BLaER1 treated with 17β-estradiol and CSF1 and Interleukin-3, amounts not matched to agents 10 nM and 100 nM (cell line): ENCODE data around the gene DCST2.

Experiments
- H3K27ac ChIP-seq, 11 experiments: shearing (Covaris generic); formaldehyde crosslinking; 2 replicates each; pipeline ENCODE4 v1.8.1; 2022
- H3K27me3 ChIP-seq, 11 experiments: shearing (Covaris generic); formaldehyde crosslinking; 2 replicates each; pipeline ENCODE4 v1.8.1; 2022
- H3K36me3 ChIP-seq, 11 experiments: shearing (Covaris generic); formaldehyde crosslinking; 2 replicates each; pipeline ENCODE4 v1.8.1; 2022
- H3K4me1 ChIP-seq, 10 experiments: shearing (Covaris generic); formaldehyde crosslinking; 2 replicates each; pipeline ENCODE4 v1.8.1; 2022
- H3K4me2 ChIP-seq, 11 experiments: shearing (Covaris generic); formaldehyde crosslinking; 2 replicates each; pipeline ENCODE4 v1.8.1; 2022
- H3K4me3 ChIP-seq, 10 experiments: shearing (Covaris generic); formaldehyde crosslinking; 2 replicates each; pipeline ENCODE4 v1.8.1; 2022
- H3K9ac ChIP-seq, 11 experiments: shearing (Covaris generic); formaldehyde crosslinking; 2 replicates each; pipeline ENCODE4 v1.8.1; 2022
- H3K9me3 ChIP-seq, 11 experiments: shearing (Covaris generic); formaldehyde crosslinking; replicated peaks in 1 of 11; 2 replicates each; pipeline ENCODE4 v1.8.1; 2022
- H4K20me1 ChIP-seq, 11 experiments: shearing (Covaris generic); formaldehyde crosslinking; 2 replicates each; pipeline ENCODE4 v1.8.1; 2022
- Cebpa-rat ChIP-seq, 11 experiments: shearing (Covaris generic); IDR thresholded peaks; 2 replicates each; pipeline ENCODE4 v1.8.1; 2022

DCST2 gene

GRCh38 chr1:155015527-155016230 lies 17.9 kb downstream of the DCST2 start:
- peaks cover 12 to 62% (median 18%) of the 10 kb centered on the region in 11 experiments; a peak in 17 of 22 replicates for H3K36me3 ChIP-seq
- H3K27ac ChIP-seq, result peak overlapping the region in 6 of 11 experiments; percentile 29 to 81 (median 74); a peak in 12 of 22 replicates
- TF ChIP-seq Cebpa-rat (IDR thresholded peaks at IDR 0.05), result no peak
- H3K4me1 ChIP-seq, result peaks cover 84 to 94% (median 91%) of the 10 kb centered on the region in 10 experiments
- peak overlapping the region; percentile 93 to 100 (median 98) for H3K4me2 ChIP-seq
- H3K9ac ChIP-seq, result peak overlapping the region in 7 of 11 experiments; percentile 8 to 77 (median 72); a peak in 8 of 22 replicates
- peaks cover 0 to 70% (median 11%) of the 10 kb centered on the region in 11 experiments; a peak in 11 of 22 replicates for H4K20me1 ChIP-seq
- H3K9me3 ChIP-seq, result no peaks in the 10 kb centered on the region
- peak overlapping the region in 2 of 10 experiments; percentile 48 to 62; a peak in 2 of 20 replicates for H3K4me3 ChIP-seq
- no peaks in the 10 kb centered on the region for H3K27me3 ChIP-seq

- Histone ChIP-seq H4K20me1 (peaks cover 0 to 68% (median 11%) of the 10 kb centered on the region in 11 experiments; a peak in 11 of 22 replicates), H3K4me1 (peaks cover 92 to 100% (median 98%) of the 10 kb centered on the region in 10 experiments), H3K36me3 (peaks cover 12 to 62% (median 18%) of the 10 kb centered on the region in 11 experiments; a peak in 17 of 22 replicates), H3K9me3 (no peaks in the 10 kb centered on the region), H3K4me3 (no peak overlapping the region), H3K4me2 (peak overlapping the region; percentile 93 to 100 (median 98); a peak in 21 of 22 replicates), H3K27ac (peak overlapping the region in 5 of 11 experiments; percentile 20 to 81 (median 77); a peak in 8 of 22 replicates), H3K9ac (peak overlapping the region in 4 of 11 experiments; percentile 32 to 53 (median 46); a peak in 4 of 22 replicates), H3K27me3 (no peaks in the 10 kb centered on the region)
- TF ChIP-seq Cebpa-rat (IDR thresholded peaks at IDR 0.05), result no peak
Observed at GRCh38 chr1:155014709-155015508, 18.7 kb downstream of the DCST2 start.

- H3K9me3 ChIP-seq, result no peaks in the 10 kb centered on the region
- peaks cover 96 to 100% (median 99%) of the 10 kb centered on the region in 10 experiments for H3K4me1 ChIP-seq
- H3K36me3 ChIP-seq, result peaks cover 12 to 49% (median 18%) of the 10 kb centered on the region in 11 experiments; a peak in 17 of 22 replicates
- H3K27ac ChIP-seq, result peak overlapping the region in 8 of 11 experiments; percentile 7 to 92 (median 74); a peak in 12 of 22 replicates
- peak overlapping the region; percentile 95 to 100 (median 98) for H3K4me2 ChIP-seq
- no peak for TF ChIP-seq Cebpa-rat (IDR thresholded peaks at IDR 0.05)
- H4K20me1 ChIP-seq, result peaks cover 0 to 55% (median 9%) of the 10 kb centered on the region in 11 experiments; a peak in 11 of 22 replicates
- no peaks in the 10 kb centered on the region for H3K27me3 ChIP-seq
- peak overlapping the region in 1 of 10 experiments; percentile 44; a peak in 2 of 20 replicates for H3K4me3 ChIP-seq
- peak overlapping the region in 9 of 11 experiments; percentile 4 to 97 (median 33); a peak in 11 of 22 replicates for H3K9ac ChIP-seq
Observed at GRCh38 chr1:155013632-155014031, 19.9 kb downstream of the DCST2 start.

GRCh38 chr1:155012776-155013602 lies 20.6 kb downstream of the DCST2 start:
- peak overlapping the region in 2 of 10 experiments; percentile 18 to 96; a peak in 3 of 20 replicates for H3K4me3 ChIP-seq
- H3K27me3 ChIP-seq, result no peaks in the 10 kb centered on the region
- no peak for TF ChIP-seq Cebpa-rat (IDR thresholded peaks at IDR 0.05)
- peaks cover 92 to 100% (median 99%) of the 10 kb centered on the region in 10 experiments for H3K4me1 ChIP-seq
- H3K9me3 ChIP-seq, result no peaks in the 10 kb centered on the region
- peaks cover 12 to 48% (median 18%) of the 10 kb centered on the region in 11 experiments; a peak in 17 of 22 replicates for H3K36me3 ChIP-seq
- H3K27ac ChIP-seq, result peak overlapping the region in 10 of 11 experiments; percentile 3 to 93 (median 69); a peak in 15 of 22 replicates
- H3K9ac ChIP-seq, result peak overlapping the region in 6 of 11 experiments; percentile 13 to 97 (median 30); a peak in 10 of 22 replicates
- peaks cover 0 to 52% (median 11%) of the 10 kb centered on the region in 11 experiments; a peak in 11 of 22 replicates for H4K20me1 ChIP-seq
- peak overlapping the region; percentile 95 to 100 (median 98) for H3K4me2 ChIP-seq

- Histone ChIP-seq H3K27ac (peak overlapping the region in 9 of 11 experiments; percentile 24 to 93 (median 87); a peak in 18 of 22 replicates), H3K4me1 (peaks cover 95 to 100% (median 100%) of the 10 kb centered on the region in 10 experiments), H3K4me3 (peak overlapping the region in 3 of 10 experiments; percentile 18 to 96 (median 68); a peak in 4 of 20 replicates), H3K4me2 (peak overlapping the region; percentile 95 to 100 (median 98)), H4K20me1 (peaks cover 0 to 48% (median 19%) of the 10 kb centered on the region in 11 experiments; a peak in 11 of 22 replicates), H3K27me3 (no peaks in the 10 kb centered on the region), H3K9me3 (no peaks in the 10 kb centered on the region), H3K36me3 (peaks cover 12 to 48% (median 18%) of the 10 kb centered on the region in 11 experiments; a peak in 17 of 22 replicates), H3K9ac (peak overlapping the region in 7 of 11 experiments; percentile 16 to 97 (median 37); a peak in 8 of 22 replicates)
- TF ChIP-seq Cebpa-rat (IDR thresholded peaks at IDR 0.05), result no peak
Observed at GRCh38 chr1:155012026-155012546, 21.5 kb downstream of the DCST2 start.

- Histone ChIP-seq H3K9me3 (no peaks in the 10 kb centered on the region), H3K27me3 (no peaks in the 10 kb centered on the region), H3K4me3 (peak overlapping the region in 6 of 10 experiments; percentile 1 to 99 (median 62); a peak in 12 of 20 replicates), H3K4me1 (peaks cover 95 to 100% (median 100%) of the 10 kb centered on the region in 10 experiments), H3K9ac (peak overlapping the region; percentile 41 to 97 (median 72); a peak in 18 of 22 replicates), H3K27ac (peak overlapping the region; percentile 44 to 93 (median 86); a peak in 20 of 22 replicates), H3K36me3 (peaks cover 12 to 43% (median 18%) of the 10 kb centered on the region in 11 experiments; a peak in 17 of 22 replicates), H4K20me1 (peaks cover 0 to 43% (median 20%) of the 10 kb centered on the region in 11 experiments; a peak in 11 of 22 replicates), H3K4me2 (peak overlapping the region; percentile 95 to 100 (median 98))
- TF ChIP-seq Cebpa-rat (IDR thresholded peaks at IDR 0.05), result no peak
Observed at GRCh38 chr1:155011437-155012025, 22.1 kb downstream of the DCST2 start.

- no peak for TF ChIP-seq Cebpa-rat (IDR thresholded peaks at IDR 0.05)
- H4K20me1 ChIP-seq, result peaks cover 0 to 38% (median 15%) of the 10 kb centered on the region in 11 experiments; a peak in 8 of 22 replicates
- peak overlapping the region in 8 of 10 experiments; percentile 1 to 99 (median 54); a peak in 15 of 20 replicates for H3K4me3 ChIP-seq
- H3K27me3 ChIP-seq, result no peaks in the 10 kb centered on the region
- peaks cover 95 to 100% (median 100%) of the 10 kb centered on the region in 10 experiments for H3K4me1 ChIP-seq
- H3K9me3 ChIP-seq, result no peaks in the 10 kb centered on the region
- H3K4me2 ChIP-seq, result peak overlapping the region; percentile 95 to 100 (median 98)
- peaks cover 12 to 37% (median 18%) of the 10 kb centered on the region in 11 experiments; a peak in 17 of 22 replicates for H3K36me3 ChIP-seq
- peak overlapping the region; percentile 44 to 93 (median 86); a peak in 21 of 22 replicates for H3K27ac ChIP-seq
- peak overlapping the region; percentile 41 to 97 (median 72); a peak in 21 of 22 replicates for H3K9ac ChIP-seq
Observed at GRCh38 chr1:155011004-155011416, 22.6 kb downstream of the DCST2 start.
